Measurements from ENCODE around the gene NAV3. TPM values are rescaled to one million over a fixed set of nuclear protein-coding genes. Genes with fewer than 3 reads are reported as not detected.

The NAV3 gene
- polyA plus RNA-seq, 3 donors, result 0.11 TPM; not detected in 2

DNA sequence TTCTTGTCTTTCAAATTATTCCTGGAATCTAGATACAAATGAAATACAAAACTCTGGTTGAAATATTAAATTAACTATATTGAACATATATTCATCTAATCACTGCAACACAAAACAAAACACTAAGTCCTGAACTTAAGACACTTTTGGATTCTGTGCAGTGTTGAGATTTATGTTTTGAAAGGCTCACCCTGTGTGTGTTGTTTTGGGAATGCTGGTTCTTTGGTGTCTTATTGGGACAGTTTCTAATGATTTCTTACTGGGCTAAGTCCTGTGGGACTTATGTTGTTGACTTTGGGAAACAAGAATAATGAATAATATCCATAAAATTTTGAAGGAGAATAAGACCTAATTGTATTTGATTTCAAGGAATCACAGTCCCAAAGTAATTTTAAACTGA is 153.2 kb downstream of the NAV3 start:
- Histone ChIP-seq H3K9me3 (replicated peaks in 1 of 2; ENCODE audit: control insufficient read depth in 1 of 2, insufficient read depth in 1 of 2, low read length in 2 of 2) (peaks cover 5 to 6% of the 10 kb centered on the region in 2 donors), H3K4me2 (replicated peaks; ENCODE audit: extremely low read depth, low read length, poor library complexity, severe bottlenecking) (no peak overlapping the region), H3K4me1 (ENCODE audit: control insufficient read depth in 1 of 2, insufficient read depth in 2 of 2, low read length in 2 of 2) (no peaks in the 10 kb centered on the region), H3K9ac (ENCODE audit: insufficient read depth, low read length, poor library complexity, severe bottlenecking) (no peak overlapping the region), H3K27me3 (ENCODE audit: control insufficient read depth in 2 of 2, insufficient read depth in 2 of 2, low read length in 2 of 2) (no peaks in the 10 kb centered on the region), H3K36me3 (replicated peaks in 1 of 2; ENCODE audit: control insufficient read depth in 1 of 2, insufficient read depth in 2 of 2, low read length in 2 of 2) (no peaks in the 10 kb centered on the region), H3K27ac (ENCODE audit: low read depth in 1 of 2, low read length in 2 of 2) (no peak overlapping the region), H3K79me2 (ENCODE audit: insufficient read depth, low read length) (no peaks in the 10 kb centered on the region), H2AFZ (ENCODE audit: insufficient read depth, low read depth, low read length, poor library complexity, severe bottlenecking) (no peak overlapping the region), H3K4me3 (replicated peaks in 1 of 3; ENCODE audit: low read depth in 2 of 3, low read length in 3 of 3) (no peak overlapping the region), H4K20me1 (ENCODE audit: insufficient read depth, low read length) (no peaks in the 10 kb centered on the region)
- Mint-ChIP-seq H3K36me3 (no peaks in the 10 kb centered on the region), H3K4me1 (peaks cover 11% of the 10 kb centered on the region), H3K4me3 (no peak overlapping the region), H3K9me3 (peaks cover 4 to 13% (median 7%) of the 10 kb centered on the region in 7 donors), H3K27me3 (ENCODE audit: low read depth in 3 of 3) (peaks cover 0 to 2% (median 0%) of the 10 kb centered on the region in 3 donors), H3K27ac (no peak overlapping the region)
- TF ChIP-seq, protein P1, sequence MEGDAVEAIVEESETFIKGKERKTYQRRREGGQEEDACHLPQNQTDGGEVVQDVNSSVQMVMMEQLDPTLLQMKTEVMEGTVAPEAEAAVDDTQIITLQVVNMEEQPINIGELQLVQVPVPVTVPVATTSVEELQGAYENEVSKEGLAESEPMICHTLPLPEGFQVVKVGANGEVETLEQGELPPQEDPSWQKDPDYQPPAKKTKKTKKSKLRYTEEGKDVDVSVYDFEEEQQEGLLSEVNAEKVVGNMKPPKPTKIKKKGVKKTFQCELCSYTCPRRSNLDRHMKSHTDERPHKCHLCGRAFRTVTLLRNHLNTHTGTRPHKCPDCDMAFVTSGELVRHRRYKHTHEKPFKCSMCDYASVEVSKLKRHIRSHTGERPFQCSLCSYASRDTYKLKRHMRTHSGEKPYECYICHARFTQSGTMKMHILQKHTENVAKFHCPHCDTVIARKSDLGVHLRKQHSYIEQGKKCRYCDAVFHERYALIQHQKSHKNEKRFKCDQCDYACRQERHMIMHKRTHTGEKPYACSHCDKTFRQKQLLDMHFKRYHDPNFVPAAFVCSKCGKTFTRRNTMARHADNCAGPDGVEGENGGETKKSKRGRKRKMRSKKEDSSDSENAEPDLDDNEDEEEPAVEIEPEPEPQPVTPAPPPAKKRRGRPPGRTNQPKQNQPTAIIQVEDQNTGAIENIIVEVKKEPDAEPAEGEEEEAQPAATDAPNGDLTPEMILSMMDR (IDR thresholded peaks at IDR 0.05), result no peak
- no peak for DNase-seq
- intact Hi-C loops (cut with micrococcal nuclease), result no loop called here

DNA sequence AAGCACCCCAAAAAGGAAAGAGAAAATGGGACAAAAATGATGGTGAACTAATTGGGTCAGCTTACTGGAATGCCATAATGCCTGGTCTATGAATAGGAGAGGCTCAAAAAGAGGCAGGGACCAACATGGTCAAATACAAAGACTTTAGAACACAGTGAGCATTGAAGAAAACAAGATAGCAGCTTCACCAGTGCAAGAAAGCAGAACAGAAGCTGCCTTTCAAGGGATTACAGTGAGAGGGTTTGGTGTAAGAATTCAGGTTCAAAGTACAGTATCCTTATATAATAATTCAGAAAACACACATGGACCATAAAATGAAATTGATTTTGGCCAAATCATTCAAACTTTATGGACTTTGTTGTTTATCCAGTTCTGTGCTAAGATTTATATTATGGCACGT is 162.1 kb downstream of the NAV3 start:
- DNase-seq, result no peak
- H3K9ac ChIP-seq (ENCODE audit: insufficient read depth, low read length, poor library complexity, severe bottlenecking), result no peak overlapping the region
- Mint-ChIP-seq H3K27ac (no peak overlapping the region), H3K9me3 (peaks cover 0 to 10% (median 3%) of the 10 kb centered on the region in 7 donors), H3K27me3 (ENCODE audit: low read depth in 3 of 3) (peaks cover 0 to 1% (median under 1%) of the 10 kb centered on the region in 3 donors), H3K4me1 (peaks cover 1% of the 10 kb centered on the region), H3K36me3 (no peaks in the 10 kb centered on the region), H3K4me3 (no peak overlapping the region)
- no peak overlapping the region for H3K4me2 ChIP-seq (replicated peaks; ENCODE audit: extremely low read depth, low read length, poor library complexity, severe bottlenecking)
- no peaks in the 10 kb centered on the region for H3K27me3 ChIP-seq (ENCODE audit: control insufficient read depth in 2 of 2, insufficient read depth in 2 of 2, low read length in 2 of 2)
- WGBS (ENCODE audit: insufficient coverage), result no CpG with 5 or more reads among the region's 1 CpG
- H3K79me2 ChIP-seq (ENCODE audit: insufficient read depth, low read length), result no peaks in the 10 kb centered on the region
- intact Hi-C loops (cut with micrococcal nuclease), result no loop called here
- no peak overlapping the region for H2AFZ ChIP-seq (ENCODE audit: insufficient read depth, low read depth, low read length, poor library complexity, severe bottlenecking)
- TF ChIP-seq, protein P1 (IDR thresholded peaks at IDR 0.05), result no peak
- H4K20me1 ChIP-seq (ENCODE audit: insufficient read depth, low read length), result no peaks in the 10 kb centered on the region
- no peaks in the 10 kb centered on the region for H3K36me3 ChIP-seq (replicated peaks in 1 of 2; ENCODE audit: control insufficient read depth in 1 of 2, insufficient read depth in 2 of 2, low read length in 2 of 2)
- H3K4me3 ChIP-seq (replicated peaks in 1 of 3; ENCODE audit: low read depth in 2 of 3, low read length in 3 of 3), result no peak overlapping the region
- H3K27ac ChIP-seq (ENCODE audit: low read depth in 1 of 2, low read length in 2 of 2), result no peak overlapping the region
- H3K4me1 ChIP-seq (ENCODE audit: control insufficient read depth in 1 of 2, insufficient read depth in 2 of 2, low read length in 2 of 2), result no peaks in the 10 kb centered on the region
- H3K9me3 ChIP-seq (replicated peaks in 1 of 2; ENCODE audit: control insufficient read depth in 1 of 2, insufficient read depth in 1 of 2, low read length in 2 of 2), result peaks cover 4 to 8% of the 10 kb centered on the region in 2 donors

Measured in CD14-positive monocyte (primary cell).